Ovary (tissue), 9 donors: ENCODE measurements around the gene MTHFD1L. TPM values are rescaled to one million over a fixed set of nuclear protein-coding genes. Genes with fewer than 3 reads are reported as not detected.

ENCODE experiments used
- DNase-seq, 5 donors: peaks; one replicate each; pipeline ENCODE4 v3.0.0-alpha.2; 2019 to 2020
- H3K27ac ChIP-seq, 2 donors: fragments of 200-600 bp; one replicate each; pipeline versions ENCODE4 v1.5.1 to v1.8.0; 2019 to 2022
- H3K27me3 ChIP-seq: fragments of 200-600 bp; one replicate; pipeline ENCODE4 v1.8.0; 2022
- H3K36me3 ChIP-seq: fragments of 200-600 bp; sonication (generic); one replicate; pipeline ENCODE4 v1.5.1; 2019
- H3K4me1 ChIP-seq: one replicate; pipeline ENCODE4 v1.8.1; 2013; ENCODE audit warnings: mild to moderate bottlenecking, moderate library complexity; ENCODE audit not compliant: insufficient read depth
- H3K4me3 ChIP-seq: fragments of 200-600 bp; sonication (generic); one replicate; pipeline ENCODE4 v1.5.1; 2017
- H3K9me3 ChIP-seq, 2 donors: fragments of 200-600 bp in 1 of 2; sonication (generic) in 1 of 2; one replicate each; pipeline versions ENCODE4 v1.5.1 to v1.8.1; 2013 to 2019; ENCODE audit warnings: mild to moderate bottlenecking in 1 of 2, moderate library complexity in 1 of 2
- CTCF ChIP-seq, 3 donors: fragments of 450-650 bp in 2 of 3; fragments of 200-600 bp in 1 of 3; IDR thresholded peaks; one replicate each; pipeline versions ENCODE4 v1.5.1 to v1.8.0; 2016 to 2022; ENCODE audit warnings: antibody characterized with exemption in 3 of 3, mild to moderate bottlenecking in 1 of 3
- EP300 ChIP-seq: sonication (generic); formaldehyde crosslinking; IDR thresholded peaks from one replicate; pipeline ENCODE4 v1.6.1; 2017; ENCODE audit warnings: antibody characterized with exemption
- POLR2A ChIP-seq: fragments of 450-650 bp; IDR thresholded peaks from one replicate; pipeline ENCODE4 v1.6.1; 2017; ENCODE audit warnings: antibody characterized with exemption, mild to moderate bottlenecking, moderate library complexity
- WGBS, 3 donors: extraction: QIAGEN DNeasy Blood & Tissue Kit in 1 of 3; methylation state at CpG; one replicate each; pipeline versions ENCODE4 v1.1.5 to v1.1.7; 2013 to 2017; 5-methylcytosine and 5-hydroxymethylcytosine counted together
- intact Hi-C, 4 donors: fragments of 100-400 bp; cut with DNase I; formaldehyde crosslinking; loops; one replicate each; pipeline versions ENCODE4 v1.11.0 to v1.15.1; 2022 to 2023
- polyA plus RNA-seq, 2 donors: library from polyadenylated mRNA; stranded (reverse); fragments of 200-250 nt in 1 of 2; fragments of 350-450 nt in 1 of 2; fragmentation: Illumina TruSeq in 1 of 2; extraction: RNeasy Lipid Tissue Mini Kit (QIAGEN cat#74804) in 1 of 2; gene quantifications; one replicate each; pipeline ENCODE4 v1.2.3, GENCODE V29; 2013 to 2014
- total RNA-seq, 7 donors: library from RNA; depleted of rRNA in 2 of 7; stranded (reverse); fragments of >200 nt in 2 of 7; fragmentation: NEBNext Ultra II Directional in 3 of 7; extraction: Animal tissue kit (Norgen Biotek cat#: 25700) in 3 of 7; gene quantifications; one replicate each; pipeline versions ENCODE4 v1.1.0 to v1.2.4, GENCODE V29; 2016 to 2023
- donor health status: DM: no; HTN: no; CAD: no; lungs with moderate emphysema.
- donor health status: DM: no; HTN: no; CAD: no.
- donor health status: Bipolar disorder and iron deficiency.
- donor health status: DM: yes; HTN: yes; CAD: no.
- donor health status: DM: no; HTN: no; CAD: no.
- donor health status: DM: yes; HTN: yes; CAD: no.

MTHFD1L gene
- total and polyA plus RNA-seq, 9 donors = 13.0 to 91.1 (median 23.6) TPM

GRCh38 chr6:150936021-150936555 lies 70.6 kb downstream of the MTHFD1L start:
- no peak overlapping the region for H3K4me3 ChIP-seq
- WGBS, 3 donors = 97 to 100% (median 98%) methylated on average over 2 of the region's 2 CpGs
- no peaks in the 10 kb centered on the region for H3K36me3 ChIP-seq
- TF ChIP-seq CTCF (IDR thresholded peaks at IDR 0.05) (no peak), POLR2A (no peak), EP300 (no peak)
- intact Hi-C loops = no loop called here
- H3K4me1 ChIP-seq = peaks cover 3% of the 10 kb centered on the region
- H3K9me3 ChIP-seq = no peaks in the 10 kb centered on the region
- no peak overlapping the region for H3K27ac ChIP-seq
- H3K27me3 ChIP-seq = no peaks in the 10 kb centered on the region
- DNase-seq = peak in 1 of 5 donors; percentile 7

GRCh38 chr6:150937132-150937906 lies 71.8 kb downstream of the MTHFD1L start:
- WGBS, 3 donors = 89 to 95% (median 95%) methylated on average over 26 of the region's 26 CpGs
- no peak overlapping the region for H3K27ac ChIP-seq
- DNase-seq = peak in 1 of 5 donors; percentile 9
- H3K9me3 ChIP-seq = no peaks in the 10 kb centered on the region
- H3K4me3 ChIP-seq = no peak overlapping the region
- TF ChIP-seq POLR2A = no peak
- TF ChIP-seq CTCF (IDR thresholded peaks at IDR 0.05) = no peak
- TF ChIP-seq EP300 = no peak
- H3K36me3 ChIP-seq = no peaks in the 10 kb centered on the region
- peaks cover 3% of the 10 kb centered on the region for H3K4me1 ChIP-seq
- no peaks in the 10 kb centered on the region for H3K27me3 ChIP-seq
- intact Hi-C loops = no loop called here

- no peaks in the 10 kb centered on the region for H3K9me3 ChIP-seq
- H3K27me3 ChIP-seq = no peaks in the 10 kb centered on the region
- H3K4me1 ChIP-seq = no peaks in the 10 kb centered on the region
- DNase-seq = no peak
- no peak for TF ChIP-seq EP300
- no peak for TF ChIP-seq CTCF (IDR thresholded peaks at IDR 0.05)
- 91 to 96% (median 91%) methylated on average over 5 of the region's 5 CpGs for WGBS, 3 donors
- H3K36me3 ChIP-seq = no peaks in the 10 kb centered on the region
- intact Hi-C loops = no loop called here
- H3K4me3 ChIP-seq = no peak overlapping the region
- H3K27ac ChIP-seq = no peak overlapping the region
Observed at GRCh38 chr6:150939399-150939798, 73.9 kb downstream of the MTHFD1L start.

- no peak for DNase-seq
- H3K36me3 ChIP-seq = no peaks in the 10 kb centered on the region
- H3K27ac ChIP-seq = no peak overlapping the region
- intact Hi-C loops = no loop called here
- no peaks in the 10 kb centered on the region for H3K4me1 ChIP-seq
- TF ChIP-seq POLR2A (no peak), EP300 (no peak), CTCF (IDR thresholded peaks at IDR 0.05) (no peak)
- H3K4me3 ChIP-seq = no peak overlapping the region
- H3K9me3 ChIP-seq = no peaks in the 10 kb centered on the region
- H3K27me3 ChIP-seq = no peaks in the 10 kb centered on the region
- 50 to 66% (median 63%) methylated on average over 7 of the region's 7 CpGs for WGBS, 3 donors
Observed at GRCh38 chr6:150940941-150941340, 75.4 kb downstream of the MTHFD1L start.
